HepG2 (cell line): ENCODE data around the gene USP34. TPM values are rescaled to one million over a fixed set of nuclear protein-coding genes. Genes with fewer than 3 reads are reported as not detected.

ENCODE experiments used
- BORCS8-MEF2B ChIP-seq: sonication (generic); formaldehyde crosslinking; IDR thresholded peaks from 2 replicates; pipeline ENCODE4 v1.8.0; 2022; ENCODE audit warnings: mild to moderate bottlenecking, missing genetic modification reagents
- CAMTA2 ChIP-seq: sonication (generic); formaldehyde crosslinking; IDR thresholded peaks from 2 replicates; pipeline ENCODE4 v1.4.0; 2020; ENCODE audit warnings: mild to moderate bottlenecking, missing genetic modification reagents, borderline replicate concordance
- CBX1 ChIP-seq: IDR thresholded peaks from one replicate; pipeline ENCODE4 v1.6.1; 2016; ENCODE audit warnings: antibody characterized with exemption, low read depth
- FOXC1 ChIP-seq: sonication (generic); formaldehyde crosslinking; IDR thresholded peaks from 2 replicates; pipeline ENCODE4 v1.8.0; 2022; ENCODE audit warnings: mild to moderate bottlenecking, missing genetic modification reagents, borderline replicate concordance
- MEF2D ChIP-seq: sonication (generic); formaldehyde crosslinking; IDR thresholded peaks from 2 replicates; pipeline ENCODE4 v1.5.1; 2020; ENCODE audit warnings: mild to moderate bottlenecking, missing genetic modification reagents
- PATZ1 ChIP-seq: sonication (generic); formaldehyde crosslinking; IDR thresholded peaks from 2 replicates; pipeline ENCODE4 v1.4.0; 2020; ENCODE audit warnings: missing genetic modification reagents
- PHF21A ChIP-seq: sonication (generic); formaldehyde crosslinking; IDR thresholded peaks from 2 replicates; pipeline ENCODE4 v1.5.0; 2020; ENCODE audit warnings: mild to moderate bottlenecking, missing genetic modification reagents
- RFXAP ChIP-seq: sonication (generic); formaldehyde crosslinking; IDR thresholded peaks from 2 replicates; pipeline ENCODE4 v1.4.0; 2020; ENCODE audit warnings: missing genetic modification reagents, borderline replicate concordance
- SIX4 ChIP-seq: sonication (generic); formaldehyde crosslinking; IDR thresholded peaks from 2 replicates; pipeline ENCODE4 v1.4.0; 2020; ENCODE audit warnings: missing genetic modification reagents
- SRSF1 ChIP-seq: fragments of 200-400 bp; formaldehyde crosslinking; optimal IDR thresholded peaks from 2 replicates; pipeline ENCODE3; 2017; ENCODE audit warnings: mild to moderate bottlenecking, low read depth, low read length, moderate library complexity
- ZNF160 ChIP-seq: sonication (generic); formaldehyde crosslinking; IDR thresholded peaks from 2 replicates; pipeline ENCODE4 v1.8.0; 2022; ENCODE audit warnings: mild to moderate bottlenecking, inconsistent platforms, missing genetic modification reagents
- ZNF232 ChIP-seq: sonication (generic); formaldehyde crosslinking; IDR thresholded peaks from 2 replicates; pipeline ENCODE4 v1.4.0; 2020; ENCODE audit warnings: missing genetic modification reagents, borderline replicate concordance
- ZNF343 ChIP-seq: sonication (generic); formaldehyde crosslinking; IDR thresholded peaks from 2 replicates; pipeline ENCODE4 v1.4.0; 2020; ENCODE audit warnings: mild to moderate bottlenecking, missing genetic modification reagents
- ZNF501 ChIP-seq: sonication (generic); formaldehyde crosslinking; IDR thresholded peaks from 2 replicates; pipeline ENCODE4 v1.5.1; 2020; ENCODE audit warnings: mild to moderate bottlenecking, moderate library complexity, missing genetic modification reagents
- ZNF616 ChIP-seq: sonication (generic); formaldehyde crosslinking; IDR thresholded peaks from 2 replicates; pipeline ENCODE4 v1.5.0; 2020; ENCODE audit warnings: low read depth, mild to moderate bottlenecking, missing genetic modification reagents
- ZNF678 ChIP-seq: sonication (generic); formaldehyde crosslinking; IDR thresholded peaks from 2 replicates; pipeline ENCODE4 v1.4.0; 2020; ENCODE audit warnings: mild to moderate bottlenecking, missing genetic modification reagents
- ZNF749 ChIP-seq: sonication (generic); formaldehyde crosslinking; IDR thresholded peaks from 2 replicates; pipeline ENCODE4 v1.8.0; 2022; ENCODE audit warnings: mild to moderate bottlenecking, missing genetic modification reagents, moderate library complexity, borderline replicate concordance
- polyA plus RNA-seq, 8 experiments: library from polyadenylated mRNA; depleted of rRNA in 3 of 8; stranded (reverse) in 7 of 8; unstranded in 1 of 8; fragments of >200 nt; fragmentation: Illumina TruSeq in 4 of 8; extraction: Trizol in 4 of 8; gene quantifications; 2 replicates each; pipeline versions ENCODE4 v1.2.1 to v1.2.3, GENCODE V29; 2011 to 2016; ENCODE audit warnings: low read depth in 4 of 8, missing spikeins in 1 of 8, mixed read lengths in 1 of 8; ENCODE audit not compliant: insufficient read depth in 1 of 8
- total RNA-seq, 5 experiments: library from RNA; depleted of rRNA; stranded (reverse); fragments of >200 nt; fragmentation: Illumina TruSeq; extraction: Trizol; gene quantifications; 2 replicates each; pipeline ENCODE4 v1.2.3, GENCODE V29; 2016; ENCODE audit warnings: low read depth in 1 of 5
- TF ChIP-seq, protein P1 (sequence below): sonication (generic); formaldehyde crosslinking; IDR thresholded peaks from 2 replicates; pipeline ENCODE4 v1.5.0; 2020; ENCODE audit warnings: missing genetic modification reagents, mild to moderate bottlenecking, borderline replicate concordance
- TF ChIP-seq, protein P2 (sequence below): sonication (generic); formaldehyde crosslinking; IDR thresholded peaks from 2 replicates; pipeline ENCODE4 v1.4.0; 2020; ENCODE audit warnings: mild to moderate bottlenecking, missing genetic modification reagents

Gene USP34
- total and polyA plus RNA-seq, 2 of the 13 experiments (the other 11 are each of a cell fraction or from before 2014, with no cell fraction given): 99.2 to 100 TPM

GRCh38 chr2:61144697-61145268, 326.1 kb downstream of the USP34 start (continued):
- TF ChIP-seq SRSF1 (peak; percentile 66), CBX1 (peak; percentile 52), ZNF160 (CRISPR knock-in tag) (no peak), BORCS8-MEF2B (CRISPR knock-in tag) (no peak), SIX4 (no peak; the same call in 1 of the 2 replicates), RFXAP (CRISPR knock-in tag) (no peak), ZNF616 (CRISPR knock-in tag) (no peak), ZNF678 (no peak), PATZ1 (CRISPR knock-in tag) (no peak), ZNF343 (CRISPR knock-in tag) (no peak), PHF21A (CRISPR knock-in tag) (no peak), CAMTA2 (no peak), ZNF749 (CRISPR knock-in tag) (no peak), ZNF501 (CRISPR knock-in tag) (peak; percentile 52; the same call in 1 of the 2 replicates), ZNF232 (CRISPR knock-in tag) (peak; percentile 88; the same call in 1 of the 2 replicates), FOXC1 (no peak), MEF2D (CRISPR knock-in tag) (no peak)
- TF ChIP-seq, protein P1, sequence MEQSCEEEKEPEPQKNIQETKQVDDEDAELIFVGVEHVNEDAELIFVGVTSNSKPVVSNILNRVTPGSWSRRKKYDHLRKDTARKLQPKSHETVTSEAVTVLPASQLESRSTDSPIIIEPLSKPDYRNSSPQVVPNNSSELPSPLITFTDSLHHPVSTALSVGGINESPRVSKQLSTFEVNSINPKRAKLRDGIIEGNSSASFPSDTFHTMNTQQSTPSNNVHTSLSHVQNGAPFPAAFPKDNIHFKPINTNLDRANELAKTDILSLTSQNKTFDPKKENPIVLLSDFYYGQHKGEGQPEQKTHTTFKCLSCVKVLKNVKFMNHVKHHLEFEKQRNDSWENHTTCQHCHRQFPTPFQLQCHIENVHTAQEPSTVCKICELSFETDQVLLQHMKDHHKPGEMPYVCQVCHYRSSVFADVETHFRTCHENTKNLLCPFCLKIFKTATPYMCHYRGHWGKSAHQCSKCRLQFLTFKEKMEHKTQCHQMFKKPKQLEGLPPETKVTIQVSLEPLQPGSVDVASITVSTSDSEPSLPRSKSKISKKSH: no peak; the same call in 1 of the 2 replicates
- TF ChIP-seq, protein P2, sequence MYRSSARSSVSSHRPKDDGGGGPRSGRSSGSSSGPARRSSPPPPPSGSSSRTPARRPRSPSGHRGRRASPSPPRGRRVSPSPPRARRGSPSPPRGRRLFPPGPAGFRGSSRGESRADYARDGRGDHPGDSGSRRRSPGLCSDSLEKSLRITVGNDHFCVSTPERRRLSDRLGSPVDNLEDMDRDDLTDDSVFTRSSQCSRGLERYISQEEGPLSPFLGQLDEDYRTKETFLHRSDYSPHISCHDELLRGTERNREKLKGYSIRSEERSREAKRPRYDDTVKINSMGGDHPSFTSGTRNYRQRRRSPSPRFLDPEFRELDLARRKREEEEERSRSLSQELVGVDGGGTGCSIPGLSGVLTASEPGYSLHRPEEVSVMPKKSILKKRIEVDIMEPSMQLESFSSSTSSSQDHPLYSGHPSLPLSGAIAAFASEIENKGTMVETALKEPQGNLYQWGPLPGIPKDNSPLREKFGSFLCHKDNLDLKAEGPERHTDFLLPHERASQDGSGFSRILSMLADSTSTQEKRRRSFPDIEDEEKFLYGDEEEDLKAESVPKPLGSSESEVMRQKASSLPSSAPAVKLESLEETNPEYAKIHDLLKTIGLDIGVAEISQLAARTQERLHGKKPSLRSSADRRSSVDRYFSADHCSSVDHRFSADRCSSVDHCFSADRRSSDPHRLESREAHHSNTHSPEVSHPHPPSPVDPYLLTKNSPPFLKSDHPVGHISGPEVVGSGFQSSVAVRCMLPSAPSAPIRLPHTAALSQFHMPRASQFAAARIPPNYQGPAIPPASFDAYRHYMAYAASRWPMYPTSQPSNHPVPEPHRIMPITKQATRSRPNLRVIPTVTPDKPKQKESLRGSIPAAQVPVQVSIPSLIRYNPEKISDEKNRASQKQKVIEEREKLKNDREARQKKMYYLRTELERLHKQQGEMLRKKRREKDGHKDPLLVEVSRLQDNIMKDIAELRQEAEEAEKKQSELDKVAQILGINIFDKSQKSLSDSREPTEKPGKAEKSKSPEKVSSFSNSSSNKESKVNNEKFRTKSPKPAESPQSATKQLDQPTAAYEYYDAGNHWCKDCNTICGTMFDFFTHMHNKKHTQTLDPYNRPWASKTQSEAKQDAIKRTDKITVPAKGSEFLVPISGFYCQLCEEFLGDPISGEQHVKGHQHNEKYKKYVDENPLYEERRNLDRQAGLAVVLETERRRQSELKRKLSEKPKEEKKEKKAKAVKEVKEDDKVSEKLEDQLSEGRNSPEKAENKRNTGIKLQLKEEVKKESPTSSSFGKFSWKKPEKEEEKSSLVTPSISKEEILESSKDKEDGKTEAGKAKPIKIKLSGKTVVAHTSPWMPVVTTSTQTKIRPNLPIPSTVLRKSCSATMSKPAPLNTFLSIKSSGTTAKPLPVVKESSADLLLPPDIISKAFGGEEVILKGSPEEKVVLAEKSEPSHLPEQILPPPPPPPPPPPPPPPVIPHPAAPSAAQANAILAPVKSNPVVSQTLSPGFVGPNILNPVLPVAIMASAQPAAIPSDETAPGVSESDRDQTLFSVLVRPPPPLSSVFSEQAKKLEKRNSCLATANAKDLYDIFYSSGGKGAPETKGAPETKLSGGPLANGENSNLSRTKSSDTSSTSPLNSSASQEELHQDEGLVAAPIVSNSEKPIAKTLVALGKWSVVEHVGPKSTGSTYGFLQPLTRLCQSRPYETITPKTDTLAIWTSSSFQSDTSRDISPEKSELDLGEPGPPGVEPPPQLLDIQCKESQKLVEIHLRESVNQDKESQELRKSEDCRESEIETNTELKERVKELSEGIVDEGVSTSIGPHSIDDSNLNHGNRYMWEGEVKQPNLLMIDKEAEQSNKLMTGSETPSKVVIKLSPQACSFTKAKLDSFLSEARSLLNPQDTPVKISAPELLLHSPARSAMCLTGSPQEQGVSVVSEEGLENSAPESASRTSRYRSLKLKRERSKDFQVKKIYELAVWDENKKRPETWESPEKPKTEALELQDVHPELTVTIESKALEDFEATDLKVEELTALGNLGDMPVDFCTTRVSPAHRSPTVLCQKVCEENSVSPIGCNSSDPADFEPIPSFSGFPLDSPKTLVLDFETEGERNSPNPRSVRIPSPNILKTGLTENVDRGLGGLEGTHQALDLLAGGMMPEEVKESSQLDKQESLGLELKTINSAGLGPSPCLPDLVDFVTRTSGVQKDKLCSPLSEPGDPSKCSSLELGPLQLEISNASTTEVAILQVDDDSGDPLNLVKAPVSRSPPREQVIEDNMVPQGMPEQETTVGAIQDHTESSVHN (CRISPR knock-in tag): no peak
